GM21423 (cell line): ENCODE data around the gene ATP6V0E1.

Experiments used
- ATAC-seq: cut with Tn5 transposase; IDR thresholded peaks from one replicate; pipeline ENCODE4 v1.9.1; 2021; ENCODE audit warnings: mild to moderate bottlenecking, moderate library complexity; ENCODE audit not compliant: unreplicated experiment

The ATP6V0E1 gene

DNA sequence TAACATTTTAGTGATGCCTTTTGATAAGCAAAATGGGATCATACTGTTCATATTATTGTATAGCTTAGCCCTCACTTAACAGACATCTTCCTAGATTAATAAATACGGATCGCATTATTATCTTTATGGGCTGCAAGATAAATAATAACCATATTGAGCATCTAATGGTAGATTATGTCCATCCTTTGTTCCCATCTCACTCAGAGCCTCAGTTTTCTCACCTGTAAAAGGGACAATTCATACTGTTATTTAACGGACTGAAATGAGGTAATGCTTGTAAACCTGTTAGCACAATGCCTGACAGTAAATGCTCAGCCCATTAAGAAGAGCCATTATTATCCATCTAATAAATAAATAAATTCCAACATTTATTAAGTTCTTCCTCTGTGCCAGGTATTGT, 27.3 kb upstream of the ATP6V0E1 start:
- ATAC-seq: no peak

DNA sequence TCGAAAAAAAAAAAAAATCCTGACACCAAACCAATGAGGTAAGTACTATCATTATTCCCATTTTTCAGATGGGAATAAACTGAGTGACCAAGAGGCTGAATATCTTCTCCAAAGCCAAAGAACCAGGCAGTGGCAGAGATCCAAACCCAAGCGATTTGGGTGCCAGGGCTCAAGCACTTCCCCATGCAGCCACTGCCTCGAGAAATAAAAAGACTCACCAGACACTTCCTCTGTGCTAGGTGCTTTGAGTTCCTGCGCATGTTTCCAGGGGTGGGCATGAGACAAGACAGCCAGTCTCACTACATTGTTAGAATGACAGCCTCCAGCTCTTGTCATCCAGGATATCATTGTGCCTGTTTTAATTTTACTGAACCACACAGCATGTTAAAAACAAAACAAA, 26.6 kb upstream of the ATP6V0E1 start:
- ATAC-seq: no peak

DNA sequence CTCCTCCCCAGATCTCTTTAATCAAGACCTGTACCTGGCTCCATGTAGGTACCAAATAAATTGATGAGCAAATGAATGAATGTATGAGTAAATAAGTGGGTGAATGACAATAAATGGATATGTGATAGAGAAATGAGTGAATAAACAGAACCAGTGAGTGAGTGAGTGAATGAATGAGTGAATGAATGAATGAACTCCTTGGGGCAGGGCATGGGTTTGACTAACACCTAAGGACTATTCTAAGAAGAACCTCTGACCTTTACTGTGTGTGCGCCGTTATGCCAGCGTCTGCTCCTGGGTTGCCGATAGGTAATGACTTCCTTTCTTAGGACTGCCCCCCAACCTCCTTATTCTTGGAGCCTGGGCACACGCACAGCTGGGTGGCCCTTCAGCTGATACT, 26.1 kb upstream of the ATP6V0E1 start:
- no peak for ATAC-seq

DNA sequence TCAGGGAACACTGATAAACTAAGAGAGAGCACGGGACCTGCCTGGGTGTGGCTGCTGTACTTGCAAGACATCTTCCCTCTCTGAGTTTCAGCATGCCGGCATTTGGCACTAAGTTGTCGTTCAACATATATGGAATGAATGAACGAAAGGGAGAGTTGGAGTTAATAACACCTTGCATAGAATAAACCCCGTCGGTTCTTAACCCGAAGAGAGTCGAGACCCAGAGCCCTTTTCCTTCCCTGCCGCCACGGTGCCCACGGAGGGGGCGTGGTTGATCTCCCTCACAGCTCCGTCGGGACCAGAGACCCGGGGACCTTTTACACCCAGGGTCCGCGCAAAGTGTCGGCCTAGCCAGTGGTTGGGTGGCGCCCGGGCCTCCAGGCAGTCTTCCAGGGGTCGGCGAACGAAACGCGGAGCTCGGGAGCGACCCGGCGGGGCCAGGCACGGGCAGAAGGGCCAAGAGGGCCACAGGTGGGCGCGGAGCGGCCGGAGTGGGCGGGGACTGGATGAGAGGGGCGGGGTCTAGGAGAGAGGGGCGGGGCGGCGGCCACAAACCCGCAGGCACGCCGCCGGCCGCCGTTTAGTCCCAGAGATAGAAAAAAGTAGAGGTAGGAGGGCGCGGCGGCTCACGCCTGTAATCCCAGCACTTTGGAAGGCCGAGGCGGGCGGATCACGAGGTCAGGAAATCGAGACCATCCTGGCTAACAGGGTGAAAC, 25.1 kb upstream of the ATP6V0E1 start:
- ATAC-seq: peak; percentile 66

DNA sequence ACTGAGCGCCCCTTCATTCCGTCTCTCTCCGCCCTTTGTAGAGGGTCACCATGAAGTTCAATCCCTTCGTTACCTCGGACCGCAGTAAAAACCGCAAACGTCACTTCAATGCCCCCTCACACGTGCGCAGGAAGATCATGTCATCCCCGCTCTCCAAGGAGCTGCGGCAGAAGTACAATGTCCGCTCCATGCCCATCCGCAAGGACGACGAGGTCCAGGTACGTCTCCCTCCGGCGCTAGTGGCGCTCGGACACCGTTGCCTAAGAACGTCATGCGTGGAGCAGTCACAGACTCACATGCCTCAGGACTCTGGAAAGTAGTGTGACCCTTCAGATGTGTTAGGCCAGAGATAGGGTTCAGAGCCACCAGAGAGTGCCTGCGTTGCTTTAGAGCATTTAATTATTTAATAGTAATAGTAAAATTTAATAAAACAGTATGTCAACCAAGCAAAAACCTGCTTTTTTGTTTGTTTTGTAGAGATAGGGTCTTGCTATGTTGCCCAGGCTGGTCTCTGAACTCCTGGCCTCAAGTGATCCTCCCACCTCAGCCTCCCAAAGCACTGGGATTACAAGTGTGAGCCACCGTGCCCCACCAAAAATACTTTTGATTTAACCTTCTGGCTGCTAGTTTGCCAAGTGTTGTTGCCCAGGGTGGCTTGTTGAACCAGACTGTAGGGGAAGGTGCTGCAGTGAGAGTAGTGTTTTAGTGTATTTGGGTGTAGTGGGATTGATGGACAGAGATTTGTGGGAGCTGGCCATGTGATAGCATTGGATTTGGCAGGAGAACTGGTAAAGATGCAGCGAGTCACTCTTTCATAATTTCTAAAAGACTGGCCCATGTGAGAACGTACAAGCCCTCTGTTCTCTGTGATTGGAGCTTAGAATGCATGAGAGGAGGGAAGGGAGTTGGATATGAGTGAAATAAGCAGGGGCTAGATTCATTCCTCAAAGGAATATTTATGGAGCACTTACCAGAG, 23.5 kb upstream of the ATP6V0E1 start:
- ATAC-seq: no peak

DNA sequence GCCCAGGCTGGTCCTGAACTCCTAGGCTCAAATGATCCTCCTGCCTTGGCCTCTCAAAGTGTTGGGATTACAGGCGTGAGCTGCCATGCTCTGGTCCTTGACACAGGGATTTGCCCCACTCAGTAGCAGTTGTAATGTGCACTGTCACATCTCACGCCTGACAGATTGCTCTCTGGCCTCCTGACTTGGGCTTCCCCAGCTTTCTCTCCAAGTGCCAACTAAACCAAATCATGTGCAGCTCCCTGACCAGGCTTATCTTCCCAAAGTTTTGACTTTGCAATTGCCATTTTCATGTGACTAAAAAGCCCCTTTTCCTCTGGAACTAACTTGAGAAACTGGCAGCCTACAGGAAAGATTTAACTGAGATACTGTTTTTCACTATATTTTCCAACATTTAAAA, 13.7 kb upstream of the ATP6V0E1 start:
- ATAC-seq: no peak

DNA sequence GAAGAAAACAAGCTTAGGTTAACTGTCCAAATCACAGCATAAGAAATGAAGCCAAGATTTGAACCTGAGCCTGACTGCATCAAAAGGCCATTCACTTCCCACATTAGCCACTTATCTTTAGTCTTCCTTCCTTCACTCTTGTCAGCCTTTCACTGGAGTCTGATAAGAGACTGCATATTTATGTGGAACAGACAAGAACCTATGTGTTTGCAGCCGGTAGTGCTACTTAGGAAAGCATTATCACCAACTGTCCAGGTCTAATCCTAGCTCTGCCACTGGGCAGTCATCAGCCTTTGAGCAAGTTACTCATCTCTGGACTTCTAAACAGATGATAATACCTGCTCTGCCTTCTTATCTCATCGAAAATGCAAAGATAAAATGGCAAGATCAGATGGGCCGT, 12.1 kb upstream of the ATP6V0E1 start:
- ATAC-seq: no peak

DNA sequence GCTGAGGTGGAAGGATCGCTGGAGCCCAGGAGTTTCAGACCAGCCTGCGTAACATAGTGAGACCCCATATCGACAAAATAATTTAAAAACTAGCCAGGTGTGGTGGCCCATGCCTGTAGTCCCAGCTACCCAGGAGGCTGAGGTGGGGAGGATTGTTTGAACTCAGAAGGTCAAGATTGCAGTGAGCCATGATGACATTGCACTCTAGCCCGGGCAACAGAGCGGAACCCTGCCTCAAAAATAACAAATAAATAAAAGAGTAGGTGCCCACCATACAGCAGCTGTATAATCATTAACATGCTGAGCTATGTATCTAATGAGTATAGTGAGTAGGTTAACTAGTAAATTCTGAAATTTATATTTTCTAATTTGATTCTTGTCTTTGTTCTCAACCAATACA, 11.0 kb upstream of the ATP6V0E1 start:
- no peak for ATAC-seq

DNA sequence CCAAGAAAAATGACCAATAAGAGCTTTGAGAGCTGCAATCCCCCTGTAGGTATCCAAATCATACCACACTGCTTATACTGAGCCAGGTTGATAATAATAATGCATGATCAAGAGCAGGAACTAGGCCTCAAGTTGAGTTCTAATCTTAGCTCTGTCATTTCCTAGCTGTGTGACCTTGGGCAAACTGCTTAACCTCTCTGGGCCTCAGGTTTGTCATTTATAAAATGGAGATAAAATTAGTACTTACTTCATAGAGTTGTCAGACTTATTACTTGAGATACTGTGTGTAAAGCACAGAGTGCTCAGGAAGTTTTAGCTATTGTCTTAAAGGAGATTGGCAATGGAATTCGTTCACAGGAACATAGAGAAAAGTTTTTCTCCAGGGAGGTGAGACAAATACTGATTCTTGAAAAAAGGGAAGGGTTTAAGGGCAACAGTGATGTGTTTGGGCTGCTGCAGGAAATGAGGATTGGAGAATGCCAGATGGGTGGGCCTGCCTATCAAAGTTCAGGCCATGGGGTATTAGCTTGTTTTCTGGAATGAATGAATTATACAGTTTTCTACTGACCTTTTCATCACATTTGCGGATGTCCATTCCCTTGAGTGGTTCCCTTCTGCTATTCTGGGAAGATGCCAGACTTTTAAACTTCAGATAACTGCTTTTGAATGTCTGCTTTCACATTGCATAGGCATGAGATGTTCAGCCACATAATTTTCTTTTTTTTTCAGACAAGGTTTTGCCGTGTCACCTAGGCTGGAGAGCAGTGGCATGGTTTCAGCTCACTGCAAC, 10.2 kb upstream of the ATP6V0E1 start:
- ATAC-seq: no peak

DNA sequence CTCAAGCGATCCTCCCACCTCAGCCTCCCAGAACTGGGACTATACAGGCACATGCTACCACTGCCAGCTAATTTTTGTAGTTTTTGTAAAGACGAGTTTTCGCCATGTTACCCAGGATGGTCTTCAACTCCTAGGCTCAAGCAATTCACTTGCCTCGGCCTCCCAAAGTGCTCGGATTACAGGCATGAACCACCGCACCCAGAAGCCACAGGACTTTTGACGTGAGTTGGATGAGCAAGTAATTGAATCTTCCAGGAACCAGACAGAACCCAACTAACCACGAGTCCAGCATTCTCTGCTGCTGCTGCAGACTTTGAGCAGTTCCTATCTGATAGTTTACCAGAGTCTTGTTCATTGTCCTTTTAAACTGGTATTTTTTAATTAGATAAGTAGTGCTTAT, 9.6 kb upstream of the ATP6V0E1 start:
- ATAC-seq: no peak

DNA sequence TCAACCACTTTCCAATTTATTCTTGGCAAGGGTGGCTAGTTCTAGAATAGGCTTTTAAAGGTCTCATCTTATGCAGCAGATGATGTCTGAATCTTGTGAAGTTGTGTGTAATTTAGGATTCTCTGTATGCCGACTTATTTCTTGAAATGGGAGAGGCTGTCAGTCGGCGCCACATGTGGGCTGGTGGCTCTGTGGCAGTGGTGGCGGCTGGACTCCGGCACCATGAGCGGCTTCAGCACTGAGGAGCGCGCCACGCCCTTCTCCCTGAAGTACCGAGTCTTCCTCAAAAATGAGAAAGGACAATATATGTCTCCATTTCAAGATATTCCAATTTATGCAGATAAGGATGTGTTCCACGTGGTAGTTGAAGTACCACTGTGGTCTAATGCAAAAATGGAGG, 8.3 kb upstream of the ATP6V0E1 start:
- no peak for ATAC-seq

DNA sequence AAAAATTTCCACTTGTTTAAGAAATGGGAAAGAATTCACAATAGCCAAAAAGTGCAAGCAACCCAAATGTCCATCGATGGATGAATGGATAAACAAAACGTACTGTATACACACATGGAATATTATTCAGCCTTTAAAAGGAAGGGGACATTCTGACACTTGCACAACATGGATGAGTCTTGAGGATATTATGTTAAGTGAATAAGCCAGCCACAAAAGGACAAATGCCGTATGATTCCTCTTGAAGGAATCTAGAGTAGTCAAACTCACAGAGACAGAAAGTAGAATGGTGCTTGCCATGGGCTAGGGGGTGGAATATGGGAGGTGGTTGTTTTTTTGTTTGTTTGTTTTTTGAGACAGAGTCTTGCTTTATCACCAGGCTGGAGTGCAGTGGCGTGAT, 3.8 kb upstream of the ATP6V0E1 start:
- no peak for ATAC-seq

DNA sequence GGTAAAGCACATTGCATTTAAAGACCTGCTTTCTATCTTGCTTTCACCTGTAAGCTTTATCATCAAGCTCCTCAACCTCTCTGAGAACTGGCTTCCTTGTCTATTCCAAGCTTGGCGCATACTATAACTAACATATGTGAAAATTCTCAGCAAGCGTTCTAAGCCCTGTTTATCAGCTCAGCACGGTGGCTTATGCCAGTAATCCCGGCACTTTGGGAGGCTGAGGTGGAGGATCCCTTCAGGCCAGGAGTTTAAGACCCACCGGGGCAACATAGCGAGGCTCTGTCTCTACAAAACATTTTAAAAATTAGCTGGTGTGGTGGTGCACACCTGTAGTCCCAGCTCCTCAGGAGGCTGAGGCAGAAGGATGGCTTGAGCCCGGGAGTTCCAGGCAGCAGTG, 1.6 kb upstream of the ATP6V0E1 start:
- no peak for ATAC-seq

DNA sequence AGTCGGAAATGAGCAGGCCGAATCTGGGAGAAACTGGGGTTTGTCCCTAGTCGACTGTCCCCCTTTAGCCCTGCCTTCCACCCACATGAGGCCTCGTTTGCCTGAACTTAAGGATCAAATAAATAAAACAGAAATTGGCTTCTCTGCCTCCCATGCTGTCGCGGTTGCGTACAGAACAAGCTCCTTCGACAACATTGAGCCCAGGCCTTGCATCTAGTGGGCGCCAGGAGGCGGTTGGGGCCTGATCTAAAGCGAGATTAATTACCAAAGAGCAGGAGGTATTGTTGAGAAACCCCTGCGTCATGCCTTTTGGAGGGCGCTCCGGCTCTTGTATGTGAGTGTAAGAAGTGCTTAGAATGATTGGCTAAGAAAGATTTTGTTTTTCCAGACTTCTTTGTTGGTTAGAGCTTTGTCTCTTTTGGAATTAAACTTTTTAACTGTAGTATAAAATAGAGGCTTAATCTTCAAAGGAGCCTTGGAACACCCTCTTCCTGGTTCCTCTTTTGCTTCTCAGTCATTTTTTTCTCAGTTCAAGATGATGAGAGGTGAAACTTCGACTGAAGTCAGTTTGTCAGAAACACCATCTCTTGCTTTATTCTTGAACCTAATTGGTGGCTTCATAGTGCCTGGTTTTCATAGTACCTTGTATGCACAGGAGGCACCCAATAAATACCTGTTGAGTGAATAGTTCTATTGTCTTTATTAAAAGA, 828 bp downstream of the ATP6V0E1 start:
- peak; percentile 57 for ATAC-seq

DNA sequence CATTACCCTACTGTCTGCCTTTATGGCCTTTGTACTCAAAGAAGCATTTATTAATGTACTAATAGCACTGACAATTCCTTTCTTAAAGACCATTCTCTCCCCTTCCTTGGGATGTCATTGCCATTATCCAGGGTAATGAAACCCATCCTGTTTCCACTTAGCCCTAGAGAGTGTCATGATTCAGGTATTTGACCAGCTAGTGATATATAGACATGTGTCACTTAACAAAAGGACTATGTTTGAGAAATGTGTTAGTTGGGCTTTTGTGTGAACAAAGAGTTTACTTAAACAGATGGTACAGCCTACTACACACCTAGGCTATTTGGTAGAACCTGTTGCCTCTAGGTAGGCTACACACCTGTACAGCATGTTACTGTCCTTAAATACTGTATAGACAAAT, 2.0 kb downstream of the ATP6V0E1 start:
- no peak for ATAC-seq

DNA sequence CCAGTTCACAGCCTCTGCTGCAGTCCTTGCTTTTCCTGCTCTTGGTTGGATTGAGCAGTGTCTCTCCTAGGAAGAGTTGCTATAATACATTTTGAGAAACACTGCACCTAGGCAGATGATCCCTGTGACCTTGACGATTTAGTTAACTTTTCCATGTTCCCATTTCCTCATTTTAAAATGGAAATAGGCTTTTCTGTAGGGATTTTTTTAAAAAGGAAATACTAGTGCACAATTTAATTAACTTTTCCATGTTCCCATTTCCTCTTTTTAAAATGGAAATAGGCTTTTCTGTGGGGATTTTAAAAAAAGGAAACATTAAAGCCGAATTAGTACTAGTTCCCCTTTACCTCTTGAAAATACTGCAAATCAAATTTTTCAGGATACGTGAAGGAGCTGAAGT, 4.7 kb downstream of the ATP6V0E1 start:
- no peak for ATAC-seq

DNA sequence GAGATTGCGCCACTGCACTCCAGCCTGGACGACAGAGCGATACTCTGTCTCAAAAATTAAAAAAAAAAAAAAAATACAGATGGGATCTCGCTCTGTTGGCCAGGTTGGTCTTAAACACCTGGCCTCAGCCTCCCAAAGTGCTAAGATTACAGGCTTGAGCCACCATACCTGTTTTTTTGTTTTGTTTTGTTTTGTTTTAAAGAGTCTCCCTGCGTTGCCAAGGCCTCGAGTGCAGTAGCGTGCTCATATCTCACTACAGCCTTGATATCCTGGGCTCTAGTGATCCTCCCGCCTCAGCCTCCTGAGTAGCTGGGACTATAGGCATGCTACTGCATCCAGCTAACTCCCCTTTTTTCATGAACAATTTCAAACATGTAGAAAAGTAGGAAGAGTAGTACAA, 7.2 kb downstream of the ATP6V0E1 start:
- ATAC-seq: no peak

DNA sequence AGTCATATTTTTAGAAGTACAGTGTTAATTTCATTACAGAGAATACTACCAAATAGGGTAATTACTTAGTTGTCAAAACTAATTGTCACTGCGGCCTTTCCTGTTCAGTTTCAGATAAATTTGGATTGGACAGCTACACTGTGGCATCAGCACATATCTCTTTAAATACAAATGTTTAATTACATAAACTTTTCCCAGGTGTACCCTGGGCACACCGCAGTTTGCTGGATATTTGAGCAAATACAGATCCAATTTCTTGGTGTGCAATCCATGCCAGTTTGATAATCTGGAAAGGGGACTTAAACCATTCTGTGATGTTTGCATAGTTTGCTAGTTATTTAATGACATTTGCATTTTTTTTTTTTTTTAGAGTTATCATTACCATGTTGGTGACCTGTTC, 10.8 kb downstream of the ATP6V0E1 start:
- ATAC-seq: no peak

DNA sequence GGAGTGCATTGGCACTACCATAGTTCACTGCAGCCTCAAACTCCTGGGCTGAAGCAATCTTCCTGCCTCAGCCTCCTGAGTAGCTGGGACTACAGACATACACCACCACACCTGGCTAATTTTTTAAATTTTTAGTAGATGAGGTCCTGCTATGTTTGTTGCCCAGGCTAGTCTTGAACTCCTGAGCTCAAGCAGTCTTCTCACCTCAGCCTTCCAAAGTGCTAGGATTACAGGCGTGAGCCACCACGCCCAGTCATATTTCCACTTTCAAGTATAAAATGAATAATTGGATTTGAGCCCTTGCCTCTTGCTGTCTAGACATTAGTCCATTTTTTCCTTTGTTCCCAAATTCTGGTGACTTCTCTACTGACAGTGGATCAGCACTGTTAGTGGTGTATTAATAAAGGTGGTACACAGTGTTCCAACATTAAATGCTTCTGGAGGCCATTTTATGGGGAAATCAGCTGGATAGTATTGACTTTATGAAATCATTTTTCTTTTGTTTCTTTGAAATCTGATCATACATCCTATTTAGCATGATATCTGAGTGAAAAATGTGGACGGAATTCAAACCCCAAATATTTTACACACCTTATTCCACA, 15.9 kb downstream of the ATP6V0E1 start:
- ATAC-seq: no peak

DNA sequence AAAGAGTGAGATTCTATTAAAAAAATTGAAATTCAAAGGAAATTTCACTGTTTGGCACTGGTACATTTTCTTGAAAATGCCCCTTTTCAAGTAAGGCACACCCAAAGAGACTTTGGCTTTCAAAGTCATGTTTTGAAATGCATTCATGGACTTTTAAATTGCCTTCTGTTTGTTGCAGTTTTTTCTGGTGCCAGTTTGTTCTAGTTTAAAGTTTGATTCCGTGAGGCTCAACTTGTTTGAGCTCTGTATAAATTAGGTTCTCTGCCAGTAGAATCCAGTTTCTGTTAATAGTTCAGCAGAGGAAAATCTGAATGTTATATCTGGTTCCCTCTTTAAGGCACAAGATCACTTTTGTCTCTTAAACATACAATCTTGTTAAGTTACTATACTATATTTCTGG, 16.4 kb downstream of the ATP6V0E1 start:
- no peak for ATAC-seq
